Fibroblast of lung (primary cell): ENCODE results near the gene ADRA1B.

ENCODE experiments used
- EZH2 ChIP-seq: IDR thresholded peaks from 2 replicates; pipeline ENCODE4 v1.5.1; 2012; ENCODE audit warnings: low read length, control low read depth, mild to moderate bottlenecking; ENCODE audit errors: missing control alignments
- TF ChIP-seq, protein P1 (sequence below), 2 donors: IDR thresholded peaks in 1 of 2; conservative IDR thresholded peaks in 1 of 2; 1 replicate in 1 of 2; 2 replicates in 1 of 2; pipeline ENCODE4 v1.5.1; 2011 to 2012; ENCODE audit warnings: low read length in 2 of 2, control low read depth in 1 of 2, inconsistent platforms in 1 of 2, low read depth in 1 of 2, mild to moderate bottlenecking in 1 of 2

DNA sequence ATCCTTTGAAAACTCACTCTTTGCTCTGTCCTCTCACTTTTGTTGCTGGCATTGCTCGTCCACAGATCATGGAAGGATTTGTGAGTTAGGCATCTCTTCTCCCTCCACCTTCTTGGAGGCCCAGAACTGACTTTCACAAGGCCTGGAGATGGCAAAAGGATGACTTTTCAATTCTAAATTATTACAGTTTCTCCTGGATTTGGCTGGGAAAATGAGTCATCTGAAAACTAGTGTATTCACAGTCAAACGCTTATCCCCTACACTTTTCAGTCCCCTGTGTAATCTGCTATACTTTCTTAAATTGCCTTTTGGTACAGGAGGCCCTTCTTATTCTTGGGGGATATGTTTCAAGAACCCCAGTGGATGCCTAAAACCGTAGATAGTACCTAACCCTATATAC lies 35.6 kb downstream of the ADRA1B start:
- TF ChIP-seq, protein P1, sequence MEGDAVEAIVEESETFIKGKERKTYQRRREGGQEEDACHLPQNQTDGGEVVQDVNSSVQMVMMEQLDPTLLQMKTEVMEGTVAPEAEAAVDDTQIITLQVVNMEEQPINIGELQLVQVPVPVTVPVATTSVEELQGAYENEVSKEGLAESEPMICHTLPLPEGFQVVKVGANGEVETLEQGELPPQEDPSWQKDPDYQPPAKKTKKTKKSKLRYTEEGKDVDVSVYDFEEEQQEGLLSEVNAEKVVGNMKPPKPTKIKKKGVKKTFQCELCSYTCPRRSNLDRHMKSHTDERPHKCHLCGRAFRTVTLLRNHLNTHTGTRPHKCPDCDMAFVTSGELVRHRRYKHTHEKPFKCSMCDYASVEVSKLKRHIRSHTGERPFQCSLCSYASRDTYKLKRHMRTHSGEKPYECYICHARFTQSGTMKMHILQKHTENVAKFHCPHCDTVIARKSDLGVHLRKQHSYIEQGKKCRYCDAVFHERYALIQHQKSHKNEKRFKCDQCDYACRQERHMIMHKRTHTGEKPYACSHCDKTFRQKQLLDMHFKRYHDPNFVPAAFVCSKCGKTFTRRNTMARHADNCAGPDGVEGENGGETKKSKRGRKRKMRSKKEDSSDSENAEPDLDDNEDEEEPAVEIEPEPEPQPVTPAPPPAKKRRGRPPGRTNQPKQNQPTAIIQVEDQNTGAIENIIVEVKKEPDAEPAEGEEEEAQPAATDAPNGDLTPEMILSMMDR (conservative IDR thresholded peaks at IDR 0.05 in 1 of 2, IDR thresholded peaks at IDR 0.05 in 1 of 2; ENCODE audit: low read depth in 1 of 2, low read length in 2 of 2), result no peak
- TF ChIP-seq EZH2, result no peak
